Epithelial cell of esophagus (primary cell): ENCODE measurements around the gene DACH1.

Source experiments
- DNase-seq: peaks from one replicate; pipeline ENCODE4 v3.0.0; 2010; ENCODE audit warnings: low read depth
- H3K4me3 ChIP-seq: 2 replicates; pipeline ENCODE4 v1.5.1; 2011; ENCODE audit warnings: mild to moderate bottlenecking, low read length, control low read depth
- CTCF ChIP-seq: IDR thresholded peaks from 2 replicates; pipeline ENCODE4 v1.5.1; 2011; ENCODE audit warnings: low read depth, mild to moderate bottlenecking, low read length, control low read depth, inconsistent platforms; ENCODE audit not compliant: insufficient read depth; ENCODE audit errors: missing control alignments

DACH1 gene

GRCh38 chr13:71702253-71702652, 164.8 kb downstream of the DACH1 start:
- TF ChIP-seq CTCF = no peak
- DNase-seq = no peak
- no peak overlapping the region for H3K4me3 ChIP-seq

GRCh38 chr13:71701741-71702140, 165.3 kb downstream of the DACH1 start:
- TF ChIP-seq CTCF = no peak
- no peak overlapping the region for H3K4me3 ChIP-seq
- DNase-seq = no peak

GRCh38 chr13:71699342-71699741, 167.7 kb downstream of the DACH1 start:
- DNase-seq = no peak
- H3K4me3 ChIP-seq = no peak overlapping the region
- TF ChIP-seq CTCF = no peak

- no peak for DNase-seq
- H3K4me3 ChIP-seq = no peak overlapping the region
- TF ChIP-seq CTCF = no peak
Observed at GRCh38 chr13:71695662-71696061, 171.3 kb downstream of the DACH1 start.

- no peak for DNase-seq
- TF ChIP-seq CTCF = no peak
- no peak overlapping the region for H3K4me3 ChIP-seq
Observed at GRCh38 chr13:71685072-71685471, 181.9 kb downstream of the DACH1 start.

GRCh38 chr13:71681901-71682613, 184.9 kb downstream of the DACH1 start:
- no peak for DNase-seq
- no peak for TF ChIP-seq CTCF
- H3K4me3 ChIP-seq = no peak overlapping the region

- no peak for DNase-seq
- no peak overlapping the region for H3K4me3 ChIP-seq
- TF ChIP-seq CTCF = no peak
Observed at GRCh38 chr13:71677124-71677523, 189.9 kb downstream of the DACH1 start.
